ENCODE measurements around the gene CAPZB.

Gene CAPZB

DNA sequence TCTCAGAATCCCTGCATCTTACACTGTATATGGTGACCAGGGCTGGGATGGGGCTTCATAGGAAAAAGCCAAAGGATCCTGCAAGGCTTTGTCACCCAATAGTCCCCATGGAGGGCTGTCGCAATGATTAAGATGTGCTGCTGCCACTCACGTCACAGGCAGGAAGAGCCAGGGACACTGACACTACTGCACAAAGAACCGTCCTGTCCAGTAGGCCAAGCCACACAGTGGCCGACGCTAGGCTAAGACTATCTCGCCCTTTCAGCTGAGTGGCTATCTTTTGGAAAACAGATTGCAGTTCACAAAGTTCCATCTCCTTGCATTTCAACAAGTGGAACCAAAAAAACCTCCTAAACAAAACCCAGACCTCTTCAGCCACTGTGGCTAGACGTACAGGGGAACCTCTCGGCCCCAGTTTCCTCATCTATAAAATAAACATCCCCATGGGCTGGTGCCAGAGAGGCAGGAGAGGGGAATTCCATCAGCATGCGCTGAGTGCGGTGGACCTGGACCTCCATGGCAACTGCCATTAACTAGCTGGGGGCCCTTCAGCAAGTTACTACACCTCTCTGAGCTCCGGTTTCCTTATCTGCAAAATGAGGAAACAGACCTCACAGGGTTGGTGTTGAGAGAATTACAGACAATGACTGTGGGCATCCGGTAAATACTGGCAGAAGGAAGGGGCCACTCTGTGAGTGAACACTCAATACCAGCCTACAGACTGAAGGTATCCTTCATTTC is 8.7 kb downstream of the CAPZB start:
- peaks cover 96% of the 10 kb centered on the region for H3K79me2 ChIP-seq (ENCODE audit: low read length)
- H3K36me3 ChIP-seq (replicated peaks; ENCODE audit: insufficient read depth, low read length) = no peaks in the 10 kb centered on the region
- H3K4me2 ChIP-seq (ENCODE audit: low read depth, low read length) = no peak overlapping the region
- no peaks in the 10 kb centered on the region for H3K9me3 ChIP-seq (replicated peaks; ENCODE audit: insufficient read depth, low read length)
- no peaks in the 10 kb centered on the region for H3F3A ChIP-seq (ENCODE audit: insufficient read depth, low read length)
- H2AFZ ChIP-seq (ENCODE audit: low read length) = no peak overlapping the region
- H3K9ac ChIP-seq (ENCODE audit: low read length) = no peak overlapping the region
- DNase-seq = no peak
- TF ChIP-seq EZH2phosphoT487 (IDR thresholded peaks at IDR 0.05; ENCODE audit: low read length) (no peak), EZH2 (optimal IDR thresholded peaks at IDR 0.05; ENCODE audit: low read depth, low read length) (no peak)
- TF ChIP-seq, protein P1, sequence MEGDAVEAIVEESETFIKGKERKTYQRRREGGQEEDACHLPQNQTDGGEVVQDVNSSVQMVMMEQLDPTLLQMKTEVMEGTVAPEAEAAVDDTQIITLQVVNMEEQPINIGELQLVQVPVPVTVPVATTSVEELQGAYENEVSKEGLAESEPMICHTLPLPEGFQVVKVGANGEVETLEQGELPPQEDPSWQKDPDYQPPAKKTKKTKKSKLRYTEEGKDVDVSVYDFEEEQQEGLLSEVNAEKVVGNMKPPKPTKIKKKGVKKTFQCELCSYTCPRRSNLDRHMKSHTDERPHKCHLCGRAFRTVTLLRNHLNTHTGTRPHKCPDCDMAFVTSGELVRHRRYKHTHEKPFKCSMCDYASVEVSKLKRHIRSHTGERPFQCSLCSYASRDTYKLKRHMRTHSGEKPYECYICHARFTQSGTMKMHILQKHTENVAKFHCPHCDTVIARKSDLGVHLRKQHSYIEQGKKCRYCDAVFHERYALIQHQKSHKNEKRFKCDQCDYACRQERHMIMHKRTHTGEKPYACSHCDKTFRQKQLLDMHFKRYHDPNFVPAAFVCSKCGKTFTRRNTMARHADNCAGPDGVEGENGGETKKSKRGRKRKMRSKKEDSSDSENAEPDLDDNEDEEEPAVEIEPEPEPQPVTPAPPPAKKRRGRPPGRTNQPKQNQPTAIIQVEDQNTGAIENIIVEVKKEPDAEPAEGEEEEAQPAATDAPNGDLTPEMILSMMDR (IDR thresholded peaks at IDR 0.05; ENCODE audit: low read length) = no peak
- no peaks in the 10 kb centered on the region for H3K27me3 ChIP-seq (replicated peaks; ENCODE audit: insufficient read depth, low read length)
- H3K27ac ChIP-seq (ENCODE audit: low read length) = no peak overlapping the region
- H3K4me1 ChIP-seq (ENCODE audit: low read length) = no peaks in the 10 kb centered on the region
- peaks cover 14% of the 10 kb centered on the region for H4K20me1 ChIP-seq (ENCODE audit: insufficient read depth, low read length)
- no peak overlapping the region for H3K4me3 ChIP-seq (ENCODE audit: low read length)
- H3K9me2 ChIP-seq (replicated peaks; ENCODE audit: insufficient read depth, low read length) = no peaks in the 10 kb centered on the region

DNA sequence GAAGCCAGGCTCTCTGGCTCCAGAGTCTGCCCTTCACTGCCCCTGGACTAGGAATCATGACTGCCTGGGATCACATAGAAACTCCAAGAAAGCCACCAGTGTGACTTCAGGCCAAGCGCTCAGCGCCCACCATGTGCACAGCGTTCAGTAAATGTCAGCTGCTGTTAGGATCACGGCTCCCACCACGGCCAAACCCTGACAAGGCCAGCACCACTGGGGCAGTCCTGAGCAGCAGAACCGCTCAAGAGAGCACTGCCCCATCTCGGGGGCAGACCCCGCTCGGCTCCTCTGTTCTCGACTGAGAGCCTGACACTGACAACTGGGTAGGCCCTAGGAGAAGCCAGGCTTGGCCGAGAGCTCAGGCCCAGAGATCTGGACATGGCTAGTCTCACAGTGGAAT is 10.0 kb downstream of the CAPZB start:
- no peak for DNase-seq
- no peaks in the 10 kb centered on the region for H3K27me3 ChIP-seq (replicated peaks; ENCODE audit: insufficient read depth, low read length)
- H3K79me2 ChIP-seq (ENCODE audit: low read length) = peaks cover 95% of the 10 kb centered on the region
- no peak for TF ChIP-seq EZH2 (optimal IDR thresholded peaks at IDR 0.05; ENCODE audit: low read depth, low read length)
- no peak for TF ChIP-seq EZH2phosphoT487 (IDR thresholded peaks at IDR 0.05; ENCODE audit: low read length)
- TF ChIP-seq, protein P1 (IDR thresholded peaks at IDR 0.05; ENCODE audit: low read length) = no peak
- H2AFZ ChIP-seq (ENCODE audit: low read length) = no peak overlapping the region
- no peak overlapping the region for H3K4me3 ChIP-seq (ENCODE audit: low read length)
- H3K27ac ChIP-seq (ENCODE audit: low read length) = no peak overlapping the region
- no peaks in the 10 kb centered on the region for H3K4me1 ChIP-seq (ENCODE audit: low read length)
- no peaks in the 10 kb centered on the region for H3F3A ChIP-seq (ENCODE audit: insufficient read depth, low read length)
- no peak overlapping the region for H3K4me2 ChIP-seq (ENCODE audit: low read depth, low read length)
- H3K9me2 ChIP-seq (replicated peaks; ENCODE audit: insufficient read depth, low read length) = no peaks in the 10 kb centered on the region
- no peak overlapping the region for H3K9ac ChIP-seq (ENCODE audit: low read length)
- no peaks in the 10 kb centered on the region for H3K36me3 ChIP-seq (replicated peaks; ENCODE audit: insufficient read depth, low read length)
- no peaks in the 10 kb centered on the region for H3K9me3 ChIP-seq (replicated peaks; ENCODE audit: insufficient read depth, low read length)
- peaks cover 14% of the 10 kb centered on the region for H4K20me1 ChIP-seq (ENCODE audit: insufficient read depth, low read length)

DNA sequence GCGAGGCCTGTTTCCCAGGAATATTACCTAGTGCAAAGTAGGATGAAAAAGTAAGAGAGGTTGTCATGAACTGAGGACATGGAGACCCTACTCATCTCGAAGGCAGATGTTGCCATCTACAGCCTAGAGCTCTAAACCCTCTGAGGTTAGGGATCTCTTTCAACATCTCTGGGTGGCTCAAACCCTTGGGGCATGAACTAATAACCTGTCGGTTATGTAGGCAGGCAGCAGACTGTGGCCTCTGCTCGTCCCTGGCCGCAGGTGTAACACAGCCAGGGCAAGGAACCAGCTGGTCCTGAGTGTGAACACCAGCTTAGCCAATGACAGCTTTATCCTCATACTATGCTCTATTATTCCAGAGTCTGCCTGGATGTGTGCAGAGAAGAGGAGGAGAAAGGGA is 13.2 kb downstream of the CAPZB start:
- Histone ChIP-seq H3K4me3 (ENCODE audit: low read length) (no peak overlapping the region), H3K79me2 (ENCODE audit: low read length) (peaks cover 95% of the 10 kb centered on the region), H3K27ac (ENCODE audit: low read length) (no peak overlapping the region), H4K20me1 (ENCODE audit: insufficient read depth, low read length) (peaks cover 18% of the 10 kb centered on the region), H3K4me1 (ENCODE audit: low read length) (no peaks in the 10 kb centered on the region), H3K4me2 (ENCODE audit: low read depth, low read length) (no peak overlapping the region), H3K9me2 (replicated peaks; ENCODE audit: insufficient read depth, low read length) (no peaks in the 10 kb centered on the region), H3K9ac (ENCODE audit: low read length) (no peak overlapping the region), H3K27me3 (replicated peaks; ENCODE audit: insufficient read depth, low read length) (no peaks in the 10 kb centered on the region), H2AFZ (ENCODE audit: low read length) (no peak overlapping the region), H3K9me3 (replicated peaks; ENCODE audit: insufficient read depth, low read length) (no peaks in the 10 kb centered on the region), H3F3A (ENCODE audit: insufficient read depth, low read length) (no peaks in the 10 kb centered on the region), H3K36me3 (replicated peaks; ENCODE audit: insufficient read depth, low read length) (no peaks in the 10 kb centered on the region)
- no peak for TF ChIP-seq EZH2phosphoT487 (IDR thresholded peaks at IDR 0.05; ENCODE audit: low read length)
- TF ChIP-seq, protein P1 (IDR thresholded peaks at IDR 0.05; ENCODE audit: low read length) = no peak
- no peak for TF ChIP-seq EZH2 (optimal IDR thresholded peaks at IDR 0.05; ENCODE audit: low read depth, low read length)
- no peak for DNase-seq
